Activated CD4-positive, CD25-positive, alpha-beta regulatory T cell (primary cell): ENCODE measurements around the gene MAP1LC3B2.

Source experiments
- DNase-seq, 4 experiments: peaks; one replicate each; lab custom pipeline; 2025; lab: John Stamatoyannopoulos, UW

The MAP1LC3B2 gene

DNA sequence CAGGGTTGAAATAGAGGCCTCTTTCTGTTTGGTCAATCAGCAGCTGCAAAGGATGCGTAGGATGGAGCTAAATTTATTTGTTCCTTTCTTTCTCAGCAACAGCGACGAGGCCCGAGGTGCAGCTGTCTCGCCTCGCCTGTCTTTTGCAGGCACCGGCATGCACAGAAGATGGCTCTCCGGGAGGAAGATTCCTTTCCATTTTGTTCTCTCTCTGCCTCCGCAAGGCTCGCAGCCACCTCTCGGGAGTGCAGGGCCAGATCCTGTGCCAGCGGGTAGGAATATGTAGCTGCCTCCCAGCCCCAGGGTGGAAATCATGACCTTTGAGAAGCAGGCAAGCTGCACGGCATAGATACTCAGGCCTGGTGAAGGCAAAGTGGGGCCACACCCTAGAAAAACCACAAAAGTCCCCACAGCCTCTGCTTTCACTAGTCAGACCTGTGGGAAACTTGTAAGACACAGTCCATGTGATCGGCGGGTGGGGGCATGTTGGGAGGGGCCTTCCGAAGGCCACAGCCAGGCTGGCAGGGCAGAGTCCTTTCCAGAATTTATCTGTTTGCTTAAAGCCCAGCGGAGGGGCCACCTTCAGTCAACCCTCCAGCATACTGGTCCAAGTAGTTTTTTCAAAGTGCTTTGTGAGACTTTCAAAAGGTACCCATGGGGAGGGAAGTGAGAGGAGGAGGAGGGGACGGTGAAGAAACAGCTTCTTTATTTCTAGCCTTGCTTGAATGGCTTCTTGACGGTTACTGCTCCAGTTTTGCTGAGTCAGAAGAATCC, at the start of gene MAP1LC3B2:
Gene MAP1LC3B2, plus strand, starts transcription at position 220 of the 774 bp plus-strand sequence. CDS start 16,562 bp downstream, outside the sequence.
- DNase-seq = peak in 3 of 4 experiments; percentile 10 to 39 (median 34)

DNA sequence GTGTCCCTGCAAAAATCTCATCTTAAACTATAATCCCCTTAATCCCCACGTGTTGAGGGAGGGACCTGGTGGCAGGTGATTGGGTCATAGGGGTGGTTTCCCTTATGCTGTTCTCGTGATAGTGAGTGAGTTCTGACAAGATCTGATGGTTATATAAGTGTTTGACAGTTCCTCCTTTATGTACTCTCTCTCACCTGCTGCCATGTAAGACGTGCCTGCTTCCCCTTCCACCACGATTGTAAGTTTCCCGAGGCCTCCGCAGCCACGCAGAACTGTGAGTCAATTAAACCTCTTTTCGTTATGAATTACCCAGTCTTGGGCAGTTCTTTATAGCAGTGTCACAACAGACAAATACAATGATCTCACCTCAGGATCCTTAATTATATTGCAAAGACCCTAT, 45.2 kb upstream of the MAP1LC3B2 start:
- DNase-seq = no peak

- DNase-seq = no peak
Observed at GRCh38 chr12:116515684-116516083, 43.5 kb upstream of the MAP1LC3B2 start.

- no peak for DNase-seq
Observed at GRCh38 chr12:116516657-116517056, 42.5 kb upstream of the MAP1LC3B2 start.

- no peak for DNase-seq
Observed at GRCh38 chr12:116517431-116518045, 41.6 kb upstream of the MAP1LC3B2 start.

- no peak for DNase-seq
Observed at GRCh38 chr12:116520225-116520760, 38.9 kb upstream of the MAP1LC3B2 start.

- DNase-seq = no peak
Observed at GRCh38 chr12:116520801-116521471, 38.2 kb upstream of the MAP1LC3B2 start.

GRCh38 chr12:116524311-116524710, 34.9 kb upstream of the MAP1LC3B2 start:
- no peak for DNase-seq

- DNase-seq = no peak
Observed at GRCh38 chr12:116524964-116525379, 34.2 kb upstream of the MAP1LC3B2 start.

GRCh38 chr12:116525418-116526001, 33.7 kb upstream of the MAP1LC3B2 start:
- no peak for DNase-seq

GRCh38 chr12:116528065-116528464, 31.1 kb upstream of the MAP1LC3B2 start:
- DNase-seq = no peak

GRCh38 chr12:116528498-116528897, 30.7 kb upstream of the MAP1LC3B2 start:
- DNase-seq = no peak

DNA sequence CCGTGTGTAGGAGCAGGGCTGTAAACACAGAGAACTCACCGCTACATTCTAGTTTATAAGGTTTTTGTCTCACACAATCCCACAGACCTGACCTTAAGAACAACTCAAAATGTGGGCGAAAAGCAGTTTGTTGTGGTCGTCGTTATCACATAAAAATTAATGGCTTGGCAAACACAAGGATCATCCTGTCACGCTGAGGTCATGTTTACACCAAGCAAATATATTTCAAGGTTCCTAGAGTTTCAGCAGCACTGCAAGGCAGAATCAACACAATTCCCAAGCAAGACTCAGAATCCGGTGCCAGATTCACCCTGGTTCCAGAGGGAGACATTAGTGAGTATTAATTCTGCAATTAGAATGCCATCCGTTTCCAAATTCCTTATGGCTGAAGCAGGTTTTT, 30.1 kb upstream of the MAP1LC3B2 start:
- no peak for DNase-seq

- no peak for DNase-seq
Observed at GRCh38 chr12:116529686-116530085, 29.5 kb upstream of the MAP1LC3B2 start.

DNA sequence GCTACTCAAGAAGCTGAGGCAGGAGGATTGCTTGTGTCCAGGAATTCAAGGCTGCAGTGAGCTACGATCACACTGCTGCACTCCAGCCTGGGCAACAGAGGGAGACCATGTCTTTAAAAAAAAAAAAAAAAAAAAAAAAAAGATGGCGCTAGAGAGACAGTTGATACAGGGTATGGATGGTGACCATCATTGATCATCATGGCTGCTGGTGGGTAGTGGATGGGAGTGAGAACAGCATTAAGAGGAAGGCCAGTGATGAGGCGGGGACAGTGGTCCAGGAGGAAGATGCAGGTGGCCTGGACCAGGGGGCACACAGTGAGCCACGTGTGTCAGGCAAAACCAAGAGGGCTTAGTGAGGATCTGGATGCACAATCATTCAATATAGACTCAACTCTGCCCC, 26.8 kb upstream of the MAP1LC3B2 start:
- no peak for DNase-seq

DNA sequence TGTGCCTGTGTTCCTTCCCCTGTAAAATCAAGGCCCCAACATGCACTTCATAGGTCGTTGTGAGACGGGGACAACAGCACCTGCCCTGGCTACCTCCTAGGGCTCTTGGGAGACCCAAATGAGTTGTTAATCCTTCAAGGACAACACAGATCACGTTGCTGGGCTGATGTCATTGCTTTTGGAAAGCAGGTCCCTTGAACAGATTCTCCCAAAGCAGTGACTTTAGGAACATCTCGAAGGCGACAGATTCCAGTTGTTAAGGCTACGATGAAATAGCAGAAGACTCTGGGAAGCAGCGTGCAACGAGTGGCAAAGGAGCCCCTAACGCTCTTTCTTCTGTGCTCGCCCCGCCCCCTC, 26.2 kb upstream of the MAP1LC3B2 start:
- DNase-seq = no peak

DNA sequence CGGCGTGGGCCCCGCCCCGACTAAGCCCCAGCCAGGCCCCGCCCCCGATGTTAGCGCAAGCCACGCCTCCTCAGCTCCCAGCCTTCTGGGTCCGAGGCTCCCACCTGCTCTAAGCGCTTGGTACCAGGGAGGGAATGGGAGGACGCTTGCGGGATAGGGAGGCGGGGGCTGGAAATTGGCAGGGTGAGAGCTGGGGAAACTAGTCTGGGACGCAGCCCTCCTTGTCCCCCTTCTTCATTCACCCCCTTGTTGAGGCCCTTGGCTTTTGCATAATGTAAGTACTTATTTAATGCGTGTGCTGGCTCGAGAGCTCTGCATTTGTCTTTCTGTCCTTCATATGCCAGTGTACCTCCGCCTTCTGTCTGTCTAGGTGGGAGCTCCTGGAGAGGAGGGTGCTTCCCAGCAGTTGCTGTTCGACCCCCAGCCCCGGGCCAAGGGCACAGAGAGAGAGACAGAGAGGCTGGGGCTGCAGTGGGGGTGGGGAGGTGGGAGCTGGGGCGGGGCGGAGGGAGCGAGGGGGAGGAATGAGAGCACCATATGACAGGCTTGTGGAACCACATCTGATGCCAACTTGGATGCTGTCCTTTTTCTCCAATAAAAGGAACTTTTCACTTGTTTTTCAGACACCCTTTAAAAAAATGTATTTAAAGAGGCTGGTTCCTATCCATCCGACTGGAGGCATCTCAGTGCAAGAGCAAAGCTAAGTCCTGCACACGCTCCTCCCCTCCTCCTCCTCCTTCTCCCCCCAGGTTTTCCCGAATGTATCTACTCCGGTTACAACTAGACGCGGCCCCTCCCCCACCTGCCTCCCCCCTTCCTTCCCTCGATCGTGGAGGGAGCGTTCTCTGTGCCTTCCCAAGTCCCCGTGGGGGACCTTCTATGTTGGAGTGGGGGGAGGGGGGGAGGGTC, 25.6 kb upstream of the MAP1LC3B2 start:
- peak; percentile 46 to 54 (median 52) for DNase-seq

- DNase-seq = no peak
Observed at GRCh38 chr12:116534311-116535121, 24.7 kb upstream of the MAP1LC3B2 start.

GRCh38 chr12:116535241-116535640, 23.9 kb upstream of the MAP1LC3B2 start:
- no peak for DNase-seq
